Heart right ventricle (tissue), 16 donors: Measurements from ENCODE around the gene GSX1. TPM values are rescaled to one million over a fixed set of nuclear protein-coding genes. Genes with fewer than 3 reads are reported as not detected.
A peak's percentile ranks its signal among the peaks of the same experiment; 100 is the strongest.

Source experiments
- ATAC-seq, 8 donors: fragments of 200-7000 bp; cut with Tn5 transposase; one replicate each; pipeline ENCODE4 v1.9.1; 2020; ENCODE audit warnings: mild to moderate bottlenecking in 8 of 8, moderate library complexity in 8 of 8, moderate number of reproducible peaks in 1 of 8
- DNase-seq, 2 donors: peaks; one replicate each; pipeline ENCODE4 v3.0.0-alpha.2; 2020
- H3K27ac ChIP-seq, 10 donors: fragments of 200-600 bp; sonication (generic) in 2 of 10; one replicate each; pipeline versions ENCODE4 v1.5.0 to v1.8.0; 2020 to 2022; ENCODE audit warnings: mild to moderate bottlenecking in 3 of 10
- H3K27me3 ChIP-seq, 7 donors: fragments of 200-600 bp; one replicate each; pipeline ENCODE4 v1.8.0; 2021 to 2022; ENCODE audit warnings: mild to moderate bottlenecking in 2 of 7
- H3K36me3 ChIP-seq, 9 donors: fragments of 200-600 bp; sonication (generic) in 1 of 9; one replicate each; pipeline versions ENCODE4 v1.5.0 to v1.8.0; 2020 to 2022; ENCODE audit warnings: mild to moderate bottlenecking in 2 of 9
- H3K4me1 ChIP-seq, 9 donors: fragments of 200-600 bp; sonication (generic) in 1 of 9; one replicate each; pipeline versions ENCODE4 v1.5.0 to v1.8.0; 2020 to 2022; ENCODE audit warnings: mild to moderate bottlenecking in 4 of 9
- H3K4me3 ChIP-seq, 10 donors: fragments of 200-600 bp; sonication (generic) in 2 of 10; one replicate each; pipeline versions ENCODE4 v1.5.0 to v1.8.0; 2020 to 2022; ENCODE audit warnings: mild to moderate bottlenecking in 7 of 10, moderate library complexity in 2 of 10
- H3K9me3 ChIP-seq, 11 donors: fragments of 200-600 bp in 10 of 11; sonication (generic) in 2 of 11; one replicate each; pipeline versions ENCODE4 v1.5.0 to v1.8.0; 2013 to 2022; ENCODE audit warnings: mild to moderate bottlenecking in 2 of 11, control low read depth in 1 of 11, moderate library complexity in 1 of 11
- WGBS, 2 donors: extraction: QIAGEN DNeasy Blood & Tissue Kit; methylation state at CpG; one replicate each; pipeline ENCODE4 v1.1.7; 2013; ENCODE audit warnings: inconsistent platforms in 1 of 2; 5-methylcytosine and 5-hydroxymethylcytosine counted together
- intact Hi-C, 10 donors: fragments of 100-400 bp; cut with DNase I; formaldehyde crosslinking; loops; one replicate each; pipeline versions ENCODE4 v1.11.1 to v1.14.2; 2022
- polyA plus RNA-seq, 2 donors: library from polyadenylated mRNA; stranded (reverse); fragments of 200-250 nt; gene quantifications; one replicate each; pipeline ENCODE4 v1.2.3, GENCODE V29; 2013
- total RNA-seq, 10 donors: library from RNA; stranded (reverse); fragmentation: NEBNext Ultra II Directional in 3 of 10; extraction: Animal tissue kit (Norgen Biotek cat#: 25700) in 3 of 10; gene quantifications; one replicate each; pipeline versions ENCODE4 v1.2.1 to v1.2.4, GENCODE V29; 2021 to 2023
- TF ChIP-seq, protein P1 (sequence below), 9 donors: fragments of 200-600 bp; sonication (generic) in 2 of 9; IDR thresholded peaks; one replicate each; pipeline versions ENCODE4 v1.5.0 to v1.8.0; 2021 to 2022; ENCODE audit warnings: antibody characterized with exemption in 9 of 9, mild to moderate bottlenecking in 5 of 9, moderate library complexity in 1 of 9
- donor health status: Arrhythmogenic right ventricular cardiomyopathy.
- donor health status: ischemic (EF 13 %, LVEDD 7.1; RV severe dilation, severe dysfunction).
- donor health status: healthy with polysubstance abuse.
- donor health status: DM: no; HTN: yes; CAD: no.
- donor health status: DM: no; HTN: no; CAD: no.
- donor health status: ischemic (EF 25% LVEDD 6.9; RV normal size, moderate dysfunction).
- donor health status: ischemic (EF 25% LVEDD 5.7; RV mildly dilated, moderate dysfunction).
- donor health status: healthy.
- donor health status: DM: yes; HTN: yes; CAD: no.
- donor health status: Ischemic cardiomyopathy.
- donor health status: ischemic (EF 35%, LVEDD 5.7; RV mildly dilated, moderate dysfunction).
- donor health status: nonischemic (EF 11% LVEDD 7.7; RV severe dilation, severe dysfunction).
- donor health status: DM: yes; HTN: yes; CAD: no.
- donor health status: PGD.
- donor health status: ischemic (EF 29% LVEDD 5.4; RV normal size, mild dysfunction).
- donor health status: nonischemic (EF 23%, LVEDD 6.1; RV moderate dilation, normal function).

GSX1 gene
- total and polyA plus RNA-seq, 12 donors = not detected

DNA sequence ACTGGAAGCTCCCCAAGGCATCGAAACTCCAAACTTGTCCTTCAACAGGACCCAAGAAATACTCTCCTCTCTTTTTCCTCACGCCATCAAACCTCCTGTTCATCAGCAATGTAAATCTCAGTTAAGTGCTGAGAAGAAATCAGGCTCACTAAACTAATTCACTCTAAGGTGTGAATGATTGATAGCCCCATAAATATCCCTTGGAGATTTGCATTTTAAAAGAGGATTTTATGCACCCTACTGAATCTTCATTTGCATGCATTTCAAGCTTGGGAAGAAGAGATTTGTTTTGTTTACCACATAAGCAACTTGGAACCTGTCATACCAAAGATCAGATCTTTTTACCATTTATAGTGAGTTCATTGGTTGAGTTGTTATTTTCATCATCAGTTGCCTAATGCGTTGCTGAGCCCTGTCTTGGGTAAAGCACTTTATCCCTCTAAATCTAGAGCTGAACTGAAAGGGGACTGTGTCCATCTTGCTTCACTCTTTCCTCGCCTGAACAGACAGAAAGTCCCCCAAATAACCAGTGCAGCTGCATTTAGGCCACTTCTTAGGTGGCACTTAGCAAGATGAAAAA, 40.2 kb upstream of the GSX1 start:
- TF ChIP-seq, protein P1, sequence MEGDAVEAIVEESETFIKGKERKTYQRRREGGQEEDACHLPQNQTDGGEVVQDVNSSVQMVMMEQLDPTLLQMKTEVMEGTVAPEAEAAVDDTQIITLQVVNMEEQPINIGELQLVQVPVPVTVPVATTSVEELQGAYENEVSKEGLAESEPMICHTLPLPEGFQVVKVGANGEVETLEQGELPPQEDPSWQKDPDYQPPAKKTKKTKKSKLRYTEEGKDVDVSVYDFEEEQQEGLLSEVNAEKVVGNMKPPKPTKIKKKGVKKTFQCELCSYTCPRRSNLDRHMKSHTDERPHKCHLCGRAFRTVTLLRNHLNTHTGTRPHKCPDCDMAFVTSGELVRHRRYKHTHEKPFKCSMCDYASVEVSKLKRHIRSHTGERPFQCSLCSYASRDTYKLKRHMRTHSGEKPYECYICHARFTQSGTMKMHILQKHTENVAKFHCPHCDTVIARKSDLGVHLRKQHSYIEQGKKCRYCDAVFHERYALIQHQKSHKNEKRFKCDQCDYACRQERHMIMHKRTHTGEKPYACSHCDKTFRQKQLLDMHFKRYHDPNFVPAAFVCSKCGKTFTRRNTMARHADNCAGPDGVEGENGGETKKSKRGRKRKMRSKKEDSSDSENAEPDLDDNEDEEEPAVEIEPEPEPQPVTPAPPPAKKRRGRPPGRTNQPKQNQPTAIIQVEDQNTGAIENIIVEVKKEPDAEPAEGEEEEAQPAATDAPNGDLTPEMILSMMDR (IDR thresholded peaks at IDR 0.05) = no peak

DNA sequence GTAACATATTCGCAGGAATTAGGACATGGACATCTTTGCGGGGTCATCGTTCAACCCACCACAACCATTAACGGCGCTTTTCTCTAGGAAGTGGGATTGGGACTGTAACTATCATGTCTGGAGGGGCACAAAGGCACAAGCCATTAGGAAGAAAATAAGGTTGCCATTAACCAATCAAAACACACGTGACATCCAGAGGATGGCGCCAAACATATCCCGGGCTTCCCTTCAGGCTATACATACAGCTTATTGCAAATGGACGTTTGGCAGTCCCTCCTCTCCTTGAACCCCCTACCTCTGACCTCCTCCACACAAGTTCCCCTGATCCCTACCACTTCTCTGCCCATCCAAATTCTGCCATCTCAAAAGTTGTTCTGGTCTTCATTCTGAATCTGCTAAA, 26.6 kb upstream of the GSX1 start:
- Histone ChIP-seq H3K4me3 (no peak overlapping the region), H3K27me3 (peaks cover 0 to 62% (median 24%) of the 10 kb centered on the region in 7 donors), H3K27ac (no peak overlapping the region), H3K36me3 (no peaks in the 10 kb centered on the region), H3K9me3 (no peaks in the 10 kb centered on the region), H3K4me1 (no peaks in the 10 kb centered on the region)
- no peak for ATAC-seq
- DNase-seq = no peak
- intact Hi-C loops = no loop called here
- WGBS, 2 donors = 67 to 71% methylated on average over 9 of the region's 9 CpGs
- TF ChIP-seq, protein P1 (IDR thresholded peaks at IDR 0.05) = no peak

More for the DNA sequence above, 40.2 kb upstream of the GSX1 start:
- Histone ChIP-seq H3K9me3 (peaks cover 0 to 15% (median 3%) of the 10 kb centered on the region in 11 donors), H3K27ac (no peak overlapping the region), H3K4me1 (no peaks in the 10 kb centered on the region), H3K4me3 (no peak overlapping the region), H3K27me3 (peaks cover 0 to 33% (median 7%) of the 10 kb centered on the region in 7 donors), H3K36me3 (no peaks in the 10 kb centered on the region)
- no peak for DNase-seq
- intact Hi-C loops = no loop called here
- WGBS, 2 donors = 48% methylated on average over 4 of the region's 4 CpGs
- no peak for ATAC-seq

DNA sequence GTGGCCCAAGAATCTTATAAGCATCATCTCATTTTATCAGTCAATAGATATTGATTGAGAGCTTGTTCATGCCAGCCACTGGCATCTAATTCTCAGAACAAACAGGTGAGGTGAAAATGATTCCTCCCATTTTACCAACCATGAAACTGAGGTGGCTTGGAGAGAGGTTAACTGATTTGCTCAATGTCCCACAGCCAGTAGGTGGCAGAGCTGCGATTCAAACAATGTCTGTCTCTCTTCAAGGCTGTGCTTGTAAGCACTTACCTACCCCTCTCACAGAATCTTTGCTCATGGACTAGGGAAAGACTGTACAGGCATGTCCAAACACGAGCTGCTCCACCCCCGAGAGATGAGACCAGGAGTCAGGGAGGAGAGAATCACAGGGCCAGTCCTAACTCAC, 21.5 kb upstream of the GSX1 start:
- Histone ChIP-seq H3K27ac (no peak overlapping the region), H3K36me3 (no peaks in the 10 kb centered on the region), H3K27me3 (peaks cover 0 to 58% (median 29%) of the 10 kb centered on the region in 7 donors), H3K4me3 (no peak overlapping the region), H3K4me1 (no peaks in the 10 kb centered on the region), H3K9me3 (no peaks in the 10 kb centered on the region)
- DNase-seq (no peak), ATAC-seq (no peak)
- TF ChIP-seq, protein P1 (IDR thresholded peaks at IDR 0.05) = peak in 5 of 9 donors; percentile 18 to 40 (median 21)
- intact Hi-C loops = no loop called here
- 18 to 24% methylated on average over 3 of the region's 3 CpGs for WGBS, 2 donors

DNA sequence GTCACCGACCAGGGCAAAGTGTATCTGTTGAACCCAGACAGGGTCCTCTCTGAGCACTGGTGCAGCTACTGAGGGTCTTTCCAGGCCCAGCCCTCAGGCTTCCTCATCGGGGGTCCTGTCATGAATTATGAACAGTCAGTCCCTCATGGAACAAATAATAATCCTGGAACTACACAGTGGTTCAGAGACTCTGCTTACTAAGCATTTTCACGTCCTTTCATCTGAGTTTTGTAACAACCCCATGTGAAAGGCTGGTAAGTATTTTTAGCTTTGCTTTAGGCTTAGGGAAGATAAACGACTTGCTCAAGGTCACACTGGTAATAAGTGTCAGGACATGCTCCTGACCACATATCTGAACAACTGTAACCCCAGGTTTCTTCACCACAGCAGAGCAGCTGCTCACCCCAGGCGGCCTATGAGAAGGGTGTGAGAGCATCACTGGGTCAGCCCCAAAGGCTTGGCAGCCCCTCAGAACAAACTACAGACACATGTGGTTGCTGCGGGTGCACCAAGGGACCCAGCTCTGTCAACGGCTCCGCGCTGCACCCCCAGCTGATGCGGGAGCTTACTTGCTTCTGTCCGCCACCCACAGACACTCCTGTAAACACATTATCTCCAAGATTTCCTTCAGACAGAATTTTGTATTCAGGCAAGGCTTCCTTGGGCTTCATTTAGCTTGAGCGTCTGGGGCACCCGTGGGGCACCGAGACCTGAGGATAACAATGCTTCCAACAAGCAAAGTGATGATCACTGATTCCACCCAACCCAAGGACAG, 19.4 kb upstream of the GSX1 start:
- DNase-seq (no peak), ATAC-seq (peak in 1 of 8 donors; percentile 33)
- H3K4me1 ChIP-seq = no peaks in the 10 kb centered on the region
- no peaks in the 10 kb centered on the region for H3K9me3 ChIP-seq
- TF ChIP-seq, protein P1 (IDR thresholded peaks at IDR 0.05) = no peak
- 75 to 77% methylated on average over 14 of the region's 14 CpGs for WGBS, 2 donors
- no peaks in the 10 kb centered on the region for H3K36me3 ChIP-seq
- intact Hi-C loops = no loop called here
- H3K27me3 ChIP-seq = peaks cover 0 to 60% (median 34%) of the 10 kb centered on the region in 7 donors
- H3K4me3 ChIP-seq = no peak overlapping the region
- H3K27ac ChIP-seq = no peak overlapping the region
